HPDE6-E6E7 (cell line): ENCODE results near the gene KIF3C.
A peak's percentile ranks its signal among the peaks of the same experiment; 100 is the strongest.
"Not testable (repeated sequence)": the region's sequence is repeated elsewhere in the genome, so short reads cannot be mapped to it uniquely, and the experiment has no call there.

ENCODE experiments used
- DNase-seq: peaks from one replicate; pipeline ENCODE4 v3.0.0; 2011; ENCODE audit warnings: missing footprints; ENCODE audit errors: extremely low spot score

Gene KIF3C

GRCh38 chr2:25917411-25917810, 64.9 kb downstream of the KIF3C start:
- DNase-seq: not testable (repeated sequence)

GRCh38 chr2:25915944-25916772, 66.1 kb downstream of the KIF3C start:
- DNase-seq: not testable (repeated sequence)

GRCh38 chr2:25915411-25915810, 66.9 kb downstream of the KIF3C start:
- not testable (repeated sequence) for DNase-seq

- DNase-seq: not testable (repeated sequence)
Measured at GRCh38 chr2:25913696-25913973, 68.7 kb downstream of the KIF3C start.

- no peak for DNase-seq
Measured at GRCh38 chr2:25912851-25913695, 69.2 kb downstream of the KIF3C start.

- not testable (repeated sequence) for DNase-seq
Measured at GRCh38 chr2:25909574-25909973, 72.7 kb downstream of the KIF3C start.

GRCh38 chr2:25905126-25905525, 77.2 kb downstream of the KIF3C start:
- no peak for DNase-seq

- DNase-seq: no peak
Measured at GRCh38 chr2:25903216-25903776, 79.0 kb downstream of the KIF3C start.

GRCh38 chr2:25899404-25899970, 82.8 kb downstream of the KIF3C start:
- DNase-seq: no peak

- no peak for DNase-seq
Measured at GRCh38 chr2:25897506-25897905, 84.8 kb downstream of the KIF3C start.

- not testable (repeated sequence) for DNase-seq
Measured at GRCh38 chr2:25896308-25896707, 86.0 kb downstream of the KIF3C start.

- DNase-seq: no peak
Measured at GRCh38 chr2:25895610-25896009, 86.7 kb downstream of the KIF3C start.

GRCh38 chr2:25895018-25895417, 87.3 kb downstream of the KIF3C start:
- no peak for DNase-seq

- no peak for DNase-seq
Measured at GRCh38 chr2:25894135-25894830, 88.0 kb downstream of the KIF3C start.

GRCh38 chr2:25891672-25892071, 90.6 kb downstream of the KIF3C start:
- DNase-seq: no peak

- DNase-seq: no peak
Measured at GRCh38 chr2:25887624-25888242, 94.6 kb downstream of the KIF3C start.

- peak; percentile 48 for DNase-seq
Measured at GRCh38 chr2:25885933-25886332, 96.4 kb downstream of the KIF3C start.

GRCh38 chr2:25881764-25882163, 100.5 kb downstream of the KIF3C start:
- DNase-seq: no peak

- DNase-seq: peak; percentile 15
Measured at GRCh38 chr2:25879133-25879730, 103.1 kb downstream of the KIF3C start.

GRCh38 chr2:25878361-25879132, 103.8 kb downstream of the KIF3C start, which contains the start of gene ASXL2:
Gene ASXL2 (minus strand): TSS chr2:25878487. CDS start chr2:25878222, 265 bp downstream.
- DNase-seq: peak; percentile 89
